ENCODE measurements around the gene FOXA2.

The FOXA2 gene

DNA sequence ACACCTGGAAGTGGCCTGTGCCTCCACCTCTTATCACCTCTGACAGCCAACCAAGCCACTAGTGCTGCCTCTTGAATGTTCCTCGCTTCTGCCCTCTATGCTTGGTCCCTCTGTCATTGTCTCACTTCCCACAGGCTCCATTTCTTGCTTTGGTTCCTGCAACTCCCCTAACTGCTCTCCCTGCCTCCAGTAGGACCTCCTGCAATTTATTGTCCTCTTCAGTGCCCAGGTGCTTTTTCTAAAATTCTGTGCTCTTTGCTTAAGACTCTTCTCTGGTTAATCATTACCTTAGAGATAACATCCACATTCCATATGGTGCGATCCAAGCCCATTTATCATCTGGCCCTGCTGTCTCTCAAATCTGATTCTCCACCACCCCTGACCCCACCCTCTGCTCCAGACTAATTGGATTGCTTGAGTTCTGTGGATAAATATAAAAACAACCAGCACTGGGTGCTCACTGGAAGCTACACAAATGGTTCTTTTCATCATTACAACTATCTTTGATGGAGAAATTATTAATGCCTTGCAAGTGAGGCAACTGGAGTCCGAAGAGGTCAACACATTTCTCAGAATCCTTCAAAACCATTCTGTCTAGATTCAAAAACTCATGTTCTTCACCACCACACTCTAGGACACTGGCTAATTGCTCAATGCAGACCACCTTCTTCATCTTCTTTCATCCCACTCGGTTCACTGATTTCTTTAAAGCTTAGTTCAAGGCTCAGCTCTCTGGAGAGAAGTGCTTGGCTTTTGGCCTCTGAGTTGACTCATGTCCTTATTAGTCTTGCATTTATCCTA lies 47.2 kb downstream of the FOXA2 start:
- H3K4me1 ChIP-seq (ENCODE audit: control insufficient read depth, low read length) = no peaks in the 10 kb centered on the region
- H3K27me3 ChIP-seq (ENCODE audit: control insufficient read depth, low read length) = no peaks in the 10 kb centered on the region
- H3F3A ChIP-seq (ENCODE audit: control insufficient read depth, insufficient read depth) = no peaks in the 10 kb centered on the region
- H4K20me1 ChIP-seq (ENCODE audit: control insufficient read depth, insufficient read depth, low read depth, low read length) = no peaks in the 10 kb centered on the region
- H3K4me2 ChIP-seq (ENCODE audit: low read length) = no peak overlapping the region
- H3K9me3 ChIP-seq (ENCODE audit: control insufficient read depth, insufficient read depth, low read length) = no peaks in the 10 kb centered on the region
- no peak overlapping the region for H3K4me3 ChIP-seq (ENCODE audit: low read length)
- no peaks in the 10 kb centered on the region for H3K79me2 ChIP-seq (ENCODE audit: control insufficient read depth, low read length)
- TF ChIP-seq EZH2phosphoT487 (IDR thresholded peaks at IDR 0.05; ENCODE audit: borderline replicate concordance, low read length) = no peak
- TF ChIP-seq, protein P1, sequence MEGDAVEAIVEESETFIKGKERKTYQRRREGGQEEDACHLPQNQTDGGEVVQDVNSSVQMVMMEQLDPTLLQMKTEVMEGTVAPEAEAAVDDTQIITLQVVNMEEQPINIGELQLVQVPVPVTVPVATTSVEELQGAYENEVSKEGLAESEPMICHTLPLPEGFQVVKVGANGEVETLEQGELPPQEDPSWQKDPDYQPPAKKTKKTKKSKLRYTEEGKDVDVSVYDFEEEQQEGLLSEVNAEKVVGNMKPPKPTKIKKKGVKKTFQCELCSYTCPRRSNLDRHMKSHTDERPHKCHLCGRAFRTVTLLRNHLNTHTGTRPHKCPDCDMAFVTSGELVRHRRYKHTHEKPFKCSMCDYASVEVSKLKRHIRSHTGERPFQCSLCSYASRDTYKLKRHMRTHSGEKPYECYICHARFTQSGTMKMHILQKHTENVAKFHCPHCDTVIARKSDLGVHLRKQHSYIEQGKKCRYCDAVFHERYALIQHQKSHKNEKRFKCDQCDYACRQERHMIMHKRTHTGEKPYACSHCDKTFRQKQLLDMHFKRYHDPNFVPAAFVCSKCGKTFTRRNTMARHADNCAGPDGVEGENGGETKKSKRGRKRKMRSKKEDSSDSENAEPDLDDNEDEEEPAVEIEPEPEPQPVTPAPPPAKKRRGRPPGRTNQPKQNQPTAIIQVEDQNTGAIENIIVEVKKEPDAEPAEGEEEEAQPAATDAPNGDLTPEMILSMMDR (IDR thresholded peaks at IDR 0.05; ENCODE audit: low read depth, low read length, poor library complexity, severe bottlenecking) = no peak
- no peaks in the 10 kb centered on the region for H3K36me3 ChIP-seq (ENCODE audit: control insufficient read depth, low read length)
- no peak overlapping the region for H3K27ac ChIP-seq (ENCODE audit: low read depth, low read length)
- no peaks in the 10 kb centered on the region for H3K9me2 ChIP-seq (replicated peaks; ENCODE audit: control insufficient read depth, low read length)

DNA sequence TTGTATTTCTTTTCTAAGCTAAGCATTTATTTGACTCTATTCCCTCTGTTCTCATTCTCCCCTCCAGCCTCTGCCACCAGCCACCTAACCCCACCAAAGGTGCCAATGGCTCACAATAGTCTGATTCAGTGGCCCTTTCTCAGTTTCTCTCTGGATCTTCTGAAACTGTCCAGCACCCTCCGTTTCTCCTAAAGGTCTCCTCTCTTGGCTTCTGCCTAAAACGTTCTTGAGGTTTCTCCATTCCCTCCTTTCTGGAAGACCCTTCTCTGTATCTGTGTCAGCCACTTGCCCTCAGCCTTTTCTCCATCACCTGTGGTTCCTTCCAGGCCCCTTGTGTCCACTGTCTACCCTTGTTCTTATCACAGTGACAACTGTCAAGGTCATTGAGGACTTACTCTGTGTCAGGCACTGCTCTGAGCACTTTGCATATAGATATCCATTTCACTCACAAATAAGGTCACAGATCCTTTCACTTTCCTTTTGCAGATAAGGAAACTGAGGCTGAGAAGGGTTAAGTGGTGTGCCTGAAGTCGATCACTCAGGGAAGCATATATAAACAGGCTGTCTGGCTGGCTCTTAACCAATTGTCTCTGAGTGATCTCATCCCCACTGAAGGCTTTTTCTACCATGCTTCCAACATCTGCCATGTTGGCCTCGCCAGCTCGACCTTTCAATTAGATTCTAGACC lies 48.1 kb downstream of the FOXA2 start:
- H3K36me3 ChIP-seq (ENCODE audit: control insufficient read depth, low read length) = no peaks in the 10 kb centered on the region
- H3K27ac ChIP-seq (ENCODE audit: low read depth, low read length) = no peak overlapping the region
- no peak overlapping the region for H3K4me3 ChIP-seq (ENCODE audit: low read length)
- no peaks in the 10 kb centered on the region for H3K27me3 ChIP-seq (ENCODE audit: control insufficient read depth, low read length)
- H3F3A ChIP-seq (ENCODE audit: control insufficient read depth, insufficient read depth) = no peaks in the 10 kb centered on the region
- no peak overlapping the region for H3K4me2 ChIP-seq (ENCODE audit: low read length)
- no peaks in the 10 kb centered on the region for H4K20me1 ChIP-seq (ENCODE audit: control insufficient read depth, insufficient read depth, low read depth, low read length)
- no peaks in the 10 kb centered on the region for H3K9me3 ChIP-seq (ENCODE audit: control insufficient read depth, insufficient read depth, low read length)
- no peaks in the 10 kb centered on the region for H3K79me2 ChIP-seq (ENCODE audit: control insufficient read depth, low read length)
- H3K9me2 ChIP-seq (replicated peaks; ENCODE audit: control insufficient read depth, low read length) = no peaks in the 10 kb centered on the region
- H3K4me1 ChIP-seq (ENCODE audit: control insufficient read depth, low read length) = no peaks in the 10 kb centered on the region
- TF ChIP-seq, protein P1 (IDR thresholded peaks at IDR 0.05; ENCODE audit: low read depth, low read length, poor library complexity, severe bottlenecking) = no peak
- no peak for TF ChIP-seq EZH2phosphoT487 (IDR thresholded peaks at IDR 0.05; ENCODE audit: borderline replicate concordance, low read length)

DNA sequence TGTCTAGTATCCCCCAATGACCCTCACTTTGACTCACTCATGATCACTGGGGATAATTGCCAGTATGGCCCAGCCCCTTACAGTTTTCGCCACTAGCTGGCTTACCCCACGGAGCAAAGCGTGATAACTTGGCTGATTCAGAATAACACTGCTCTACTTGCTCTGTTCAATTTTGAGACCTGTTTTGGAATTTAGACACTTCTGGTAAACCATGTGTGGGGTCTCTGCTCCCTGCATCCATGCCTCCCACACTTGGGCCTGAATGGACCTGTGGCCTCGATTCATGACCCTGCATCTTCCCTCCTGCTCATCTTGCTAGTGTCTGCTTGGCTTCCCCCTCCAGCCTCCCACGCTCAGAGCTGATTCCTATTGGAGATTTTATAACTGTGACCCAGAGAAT lies 48.9 kb downstream of the FOXA2 start:
- Histone ChIP-seq H3K27me3 (ENCODE audit: control insufficient read depth, low read length) (no peaks in the 10 kb centered on the region), H3K4me2 (ENCODE audit: low read length) (no peak overlapping the region), H3K9me2 (replicated peaks; ENCODE audit: control insufficient read depth, low read length) (no peaks in the 10 kb centered on the region), H3K4me1 (ENCODE audit: control insufficient read depth, low read length) (no peaks in the 10 kb centered on the region), H3F3A (ENCODE audit: control insufficient read depth, insufficient read depth) (no peaks in the 10 kb centered on the region), H3K36me3 (ENCODE audit: control insufficient read depth, low read length) (no peaks in the 10 kb centered on the region), H3K9me3 (ENCODE audit: control insufficient read depth, insufficient read depth, low read length) (no peaks in the 10 kb centered on the region), H3K27ac (ENCODE audit: low read depth, low read length) (no peak overlapping the region), H3K79me2 (ENCODE audit: control insufficient read depth, low read length) (no peaks in the 10 kb centered on the region), H3K4me3 (ENCODE audit: low read length) (no peak overlapping the region), H4K20me1 (ENCODE audit: control insufficient read depth, insufficient read depth, low read depth, low read length) (no peaks in the 10 kb centered on the region)
- TF ChIP-seq EZH2phosphoT487 (IDR thresholded peaks at IDR 0.05; ENCODE audit: borderline replicate concordance, low read length) = no peak
- TF ChIP-seq, protein P1 (IDR thresholded peaks at IDR 0.05; ENCODE audit: low read depth, low read length, poor library complexity, severe bottlenecking) = no peak

All from DOHH2 (cell line).